ENCODE data around the gene GPAM.
"Not testable (repeated sequence)": the region's sequence is repeated elsewhere in the genome, so short reads cannot be mapped to it uniquely, and the experiment has no call there.

GPAM gene

DNA sequence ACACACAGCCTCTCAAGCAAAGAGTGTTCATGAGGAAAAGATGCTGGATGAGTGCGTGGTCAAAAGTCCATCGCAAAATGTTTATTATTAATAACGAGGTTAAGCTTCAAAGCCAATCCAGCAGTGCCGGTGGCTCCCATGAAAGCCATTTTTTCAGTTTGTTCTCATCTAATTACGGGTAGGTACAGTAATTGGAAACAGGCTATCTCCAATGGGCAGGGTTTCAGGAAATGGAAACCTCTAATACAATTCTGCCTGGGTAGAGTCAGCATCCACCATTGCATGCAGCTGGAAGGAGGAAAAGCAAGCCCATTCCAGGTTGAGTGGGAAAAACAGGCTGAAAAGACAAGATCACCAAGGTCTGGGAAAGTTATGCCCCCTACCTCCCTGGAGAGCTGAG lies 57.4 kb downstream of the GPAM start:
- no peak for DNase-seq

DNA sequence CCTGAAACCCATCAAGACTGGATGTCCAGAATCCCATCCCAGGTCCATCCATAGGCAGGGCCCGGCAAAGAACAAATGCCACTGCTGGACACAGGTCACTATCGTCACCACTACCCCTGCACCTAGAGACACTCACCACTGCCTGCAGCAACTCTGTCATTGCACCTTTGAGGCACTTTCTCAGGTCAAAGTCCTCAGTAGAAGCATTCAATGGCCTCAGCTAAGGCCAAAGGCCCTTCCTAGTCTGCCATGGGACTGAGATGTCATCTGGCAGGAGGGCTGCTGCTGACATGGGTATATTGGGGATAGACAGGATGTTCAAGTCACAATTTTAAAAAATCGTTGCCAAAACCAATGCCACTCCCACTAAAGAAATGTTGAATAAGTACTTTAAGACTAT lies 58.7 kb downstream of the GPAM start:
- DNase-seq, result no peak

GRCh38 chr10:112122827-112123226 lies 60.7 kb downstream of the GPAM start:
- DNase-seq, result no peak

DNA sequence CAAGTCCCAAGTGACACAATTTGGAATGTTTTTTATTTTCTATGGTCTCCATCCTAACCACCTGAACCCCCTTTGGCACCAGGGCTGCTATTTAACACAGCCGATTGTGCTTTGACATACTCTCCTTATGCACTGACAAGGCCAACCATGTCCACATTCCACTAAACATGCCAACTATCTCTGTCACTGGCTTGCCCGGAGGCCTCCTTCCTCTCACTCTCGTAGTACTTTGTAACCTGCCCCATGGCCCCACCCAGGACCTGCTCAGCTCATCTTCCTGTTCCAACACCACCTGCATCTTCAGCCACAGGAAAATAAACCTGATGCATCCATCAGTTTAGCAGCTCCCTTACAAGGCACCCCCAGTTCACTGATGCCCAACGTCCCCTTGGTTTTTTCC lies 63.1 kb downstream of the GPAM start:
- no peak for DNase-seq

GRCh38 chr10:112115781-112116385 lies 67.7 kb downstream of the GPAM start:
- no peak for DNase-seq

DNA sequence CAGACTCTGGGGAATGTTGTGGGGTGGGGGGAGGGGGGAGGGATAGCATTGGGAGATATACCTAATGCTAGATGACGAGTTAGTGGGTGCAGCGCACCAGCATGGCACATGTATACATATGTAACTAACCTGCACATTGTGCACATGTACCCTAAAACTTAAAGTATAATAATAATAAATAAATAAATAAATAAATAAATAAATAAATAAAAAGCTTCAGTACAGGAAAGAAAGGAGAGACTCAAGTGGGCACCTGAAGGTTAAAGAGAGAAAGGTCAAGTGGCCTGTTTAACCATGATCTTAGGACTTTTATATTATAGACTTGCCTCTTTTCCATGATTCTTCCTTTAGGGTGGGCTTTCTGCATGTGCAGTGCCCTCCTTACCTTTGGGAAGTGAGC lies 73.8 kb downstream of the GPAM start:
- not testable (repeated sequence) for DNase-seq
